Measurements from ENCODE around the gene PLA2G12A. TPM values are rescaled to one million over a fixed set of nuclear protein-coding genes. Genes with fewer than 3 reads are reported as not detected.

Gene PLA2G12A
- total and polyA plus RNA-seq, 2 of the 8 experiments (the other 6 are each of a cell fraction or from before 2014, with no cell fraction given) = 26.6 to 47.2 TPM

DNA sequence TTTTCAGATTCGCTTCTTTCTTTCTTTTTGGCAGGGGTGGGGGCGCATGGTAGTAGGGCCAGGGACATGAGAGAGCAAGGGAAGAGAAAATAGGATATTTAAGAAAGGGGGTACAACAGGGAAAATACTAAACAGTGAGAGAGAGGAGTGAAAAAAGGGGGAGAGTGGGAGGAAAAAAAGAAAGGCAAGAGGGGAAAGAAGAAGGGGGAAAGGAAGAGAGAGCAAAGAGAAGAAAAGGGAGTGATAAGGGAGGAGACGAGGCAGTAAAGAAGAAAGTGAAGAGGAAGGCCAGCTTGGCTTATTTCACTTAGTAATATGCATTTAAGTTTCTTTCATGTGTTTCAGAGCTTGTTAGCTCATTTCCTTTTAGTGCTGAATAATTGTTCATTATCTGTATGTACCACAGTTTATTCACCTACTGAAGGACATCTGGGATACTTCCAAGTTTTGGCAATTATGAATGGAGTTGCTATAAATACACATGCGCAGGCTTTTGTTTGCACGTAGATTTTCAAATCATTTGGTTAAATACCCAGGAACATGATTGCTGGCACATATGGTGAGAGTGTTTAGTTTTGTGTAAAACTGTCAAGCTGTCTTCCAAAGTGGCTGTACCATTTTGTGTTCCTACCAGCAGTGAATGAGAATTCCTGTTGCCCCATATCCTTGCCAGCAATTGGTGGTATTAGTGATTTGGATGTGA is 63.9 kb downstream of the PLA2G12A start:
- Histone ChIP-seq H2AK5ac (ENCODE audit: low read depth, low read length) (no peak overlapping the region), H3K4ac (replicated peaks; ENCODE audit: insufficient read length, low read depth, low read length) (no peak overlapping the region), H3K18ac (ENCODE audit: extremely low read depth, low read length) (no peak overlapping the region), H3K27ac (ENCODE audit: low read depth, low read length) (no peak overlapping the region), H3K23me2 (ENCODE audit: low read depth, low read length) (no peaks in the 10 kb centered on the region), H3K4me3 (ENCODE audit: extremely low read depth in 1 of 4, insufficient read depth in 2 of 4, low read depth in 3 of 4, low read length in 4 of 4) (no peak overlapping the region), H3K9ac (replicated peaks in 1 of 4; ENCODE audit: extremely low read depth in 1 of 4, low read depth in 3 of 4, low read length in 3 of 4) (no peak overlapping the region), H4K20me1 (replicated peaks in 1 of 2; ENCODE audit: control insufficient read depth in 1 of 2, insufficient read depth in 2 of 2, low read length in 2 of 2) (no peaks in the 10 kb centered on the region), H2BK120ac (replicated peaks; ENCODE audit: low read depth, low read length) (no peak overlapping the region), H3K9me3 (ENCODE audit: insufficient read depth in 2 of 2, low read depth in 1 of 2, low read length in 1 of 2) (no peaks in the 10 kb centered on the region), H3K79me2 (ENCODE audit: control insufficient read depth in 1 of 2, insufficient read depth in 2 of 2, low read length in 2 of 2) (no peaks in the 10 kb centered on the region), H4K91ac (replicated peaks; ENCODE audit: insufficient read length, low read length) (no peak overlapping the region), H3K79me1 (ENCODE audit: low read depth, low read length) (no peaks in the 10 kb centered on the region), H3K14ac (ENCODE audit: insufficient read length) (no peak overlapping the region), H3K27me3 (replicated peaks in 1 of 4; ENCODE audit: control insufficient read depth in 3 of 4, extremely low read depth in 1 of 4, insufficient read depth in 3 of 4, low read length in 3 of 4) (no peaks in the 10 kb centered on the region), H3K4me1 (replicated peaks in 1 of 4; ENCODE audit: control insufficient read depth in 3 of 4, insufficient read depth in 4 of 4, low read length in 3 of 4) (peaks cover 0 to 10% (median 2%) of the 10 kb centered on the region in 4 experiments; a peak in 4 of 7 replicates), H2BK20ac (ENCODE audit: low read length) (no peak overlapping the region), H4K5ac (ENCODE audit: insufficient read length, low read depth, low read length) (no peak overlapping the region), H3K36me3 (ENCODE audit: control insufficient read depth in 2 of 4, insufficient read depth in 4 of 4, low read length in 3 of 4) (no peaks in the 10 kb centered on the region), H2AFZ (ENCODE audit: low read length) (no peak overlapping the region), H2BK12ac (ENCODE audit: low read depth, low read length) (no peak overlapping the region), H3K4me2 (ENCODE audit: insufficient read depth in 1 of 2, low read depth in 2 of 2, low read length in 2 of 2) (no peak overlapping the region), H3K23ac (ENCODE audit: insufficient read length) (no peak overlapping the region), H4K8ac (ENCODE audit: extremely low read depth, insufficient read depth, low read length) (no peak overlapping the region), H3K56ac (replicated peaks; ENCODE audit: insufficient read length, low read depth, low read length) (no peak overlapping the region), H2BK15ac (ENCODE audit: low read length) (no peak overlapping the region), H2BK5ac (ENCODE audit: low read depth, low read length) (no peak overlapping the region)
- FAIRE-seq (no peak), DNase-seq (ENCODE audit: low read depth in 1 of 2, low spot score in 2 of 2) (no peak)
- WGBS, 2 experiments (ENCODE audit: extremely low coverage in 1 of 2, insufficient coverage in 1 of 2, insufficient read length in 1 of 2, insufficient replicate concordance in 2 of 2, low coverage in 1 of 2, low lambda C conversion rate in 2 of 2, missing lambda C conversion rate in 1 of 2) = 88% methylated on average over 5 of the region's 5 CpGs; no CpG with 5 or more reads in 1 of the 2 experiments
- ChIA-PET POLR2A (ENCODE audit: partially characterized antibody) (no interaction called here), CTCF (ENCODE audit: partially characterized antibody) (no interaction called here)
- no peak for TF ChIP-seq NANOG (IDR thresholded peaks at IDR 0.05; ENCODE audit: insufficient read depth, low read depth, low read length, poor library complexity, severe bottlenecking)
- no peak for TF ChIP-seq BACH1 (IDR thresholded peaks at IDR 0.05; ENCODE audit: low read length)
- no peak for TF ChIP-seq CREB1 (IDR thresholded peaks at IDR 0.05)
- TF ChIP-seq TBP (IDR thresholded peaks at IDR 0.05; ENCODE audit: low read depth, low read length) = no peak
- TF ChIP-seq RNF2 (IDR thresholded peaks at IDR 0.05; ENCODE audit: borderline replicate concordance, low read depth, low read length, missing control alignments, poor library complexity, severe bottlenecking) = no peak
- no peak for TF ChIP-seq RAD21 (IDR thresholded peaks at IDR 0.05 in 1 of 2, conservative IDR thresholded peaks at IDR 0.05 in 1 of 2; ENCODE audit: low read depth in 2 of 2, low read length in 2 of 2)
- no peak for TF ChIP-seq PHF8 (conservative IDR thresholded peaks at IDR 0.05; ENCODE audit: low read depth, low read length)
- TF ChIP-seq POU5F1 (IDR thresholded peaks at IDR 0.05; ENCODE audit: low read depth, low read length) = no peak
- TF ChIP-seq GABPA (IDR thresholded peaks at IDR 0.05; ENCODE audit: borderline replicate concordance, insufficient read depth, low read length) = no peak
- TF ChIP-seq KDM5A (IDR thresholded peaks at IDR 0.05; ENCODE audit: low read length) = no peak
- TF ChIP-seq POLR2A (IDR thresholded peaks at IDR 0.05; ENCODE audit: control extremely low read depth in 1 of 2, low read depth in 2 of 2, low read length in 2 of 2) = no peak
- TF ChIP-seq CTBP2 (IDR thresholded peaks at IDR 0.05; ENCODE audit: borderline replicate concordance, insufficient read depth, insufficient read length, low read length) = no peak
- no peak for TF ChIP-seq YY1 (IDR thresholded peaks at IDR 0.05; ENCODE audit: low read depth, low read length)
